ENCODE data around the gene ST3GAL4. TPM values are rescaled to one million over a fixed set of nuclear protein-coding genes. Genes with fewer than 3 reads are reported as not detected.

ST3GAL4 gene
- total RNA-seq, 1 experiment from 2014 or later: 22.3 TPM

DNA sequence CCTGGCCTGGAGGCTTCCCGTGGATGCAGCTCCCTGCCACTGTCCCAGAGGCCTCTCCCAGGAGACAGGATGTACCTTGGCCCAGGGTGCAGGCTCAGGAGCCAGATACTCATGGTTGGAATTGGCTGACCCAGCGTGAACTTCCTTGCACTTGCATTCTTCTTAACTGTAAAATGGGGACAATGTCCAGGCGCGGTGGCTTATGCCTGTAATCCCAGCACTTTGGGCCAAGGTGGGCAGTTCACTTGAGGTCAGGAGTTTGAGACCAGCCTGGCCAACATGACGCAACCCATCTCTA is 20.1 kb upstream of the ST3GAL4 start:
- H3K27me3 ChIP-seq (replicated peaks): no peaks in the 10 kb centered on the region
- H3K36me3 ChIP-seq: no peaks in the 10 kb centered on the region; the same call in 1 of the 2 replicates
- no peak for DNase-seq (ENCODE audit: low read depth in 1 of 2, low spot score in 2 of 2)
- H3K4me3 ChIP-seq: no peak overlapping the region
- H3K9me3 ChIP-seq (replicated peaks): no peaks in the 10 kb centered on the region
- H3K27ac ChIP-seq: no peak overlapping the region
- H3K4me1 ChIP-seq (replicated peaks): peaks cover 23% of the 10 kb centered on the region

- peaks cover 30% of the 10 kb centered on the region for H3K4me1 ChIP-seq (replicated peaks)
- no peak for DNase-seq (ENCODE audit: low read depth in 1 of 2, low spot score in 2 of 2)
- no peak overlapping the region for H3K4me3 ChIP-seq
- H3K27me3 ChIP-seq (replicated peaks): no peaks in the 10 kb centered on the region
- no peak overlapping the region for H3K27ac ChIP-seq
- H3K9me3 ChIP-seq (replicated peaks): no peaks in the 10 kb centered on the region
- H3K36me3 ChIP-seq: peaks cover 1% of the 10 kb centered on the region; the same call in 1 of the 2 replicates
These were observed 19.3 kb upstream of the ST3GAL4 start for GRCh38 chr11:126336138-126336541.

GRCh38 chr11:126336671-126337101 is 18.8 kb upstream of the ST3GAL4 start:
- DNase-seq (ENCODE audit: low read depth in 1 of 2, low spot score in 2 of 2): no peak
- peaks cover 7% of the 10 kb centered on the region; the same call in 1 of the 2 replicates for H3K36me3 ChIP-seq
- H3K4me1 ChIP-seq (replicated peaks): peaks cover 36% of the 10 kb centered on the region
- no peaks in the 10 kb centered on the region for H3K9me3 ChIP-seq (replicated peaks)
- no peak overlapping the region for H3K27ac ChIP-seq
- no peaks in the 10 kb centered on the region for H3K27me3 ChIP-seq (replicated peaks)
- H3K4me3 ChIP-seq: no peak overlapping the region

GRCh38 chr11:126337126-126337473 is 18.4 kb upstream of the ST3GAL4 start:
- Histone ChIP-seq H3K4me1 (replicated peaks) (peaks cover 38% of the 10 kb centered on the region), H3K9me3 (replicated peaks) (no peaks in the 10 kb centered on the region), H3K4me3 (no peak overlapping the region), H3K27me3 (replicated peaks) (no peaks in the 10 kb centered on the region), H3K36me3 (peaks cover 7% of the 10 kb centered on the region; the same call in 1 of the 2 replicates), H3K27ac (no peak overlapping the region)
- no peak for DNase-seq (ENCODE audit: low read depth in 1 of 2, low spot score in 2 of 2)

GRCh38 chr11:126337474-126338241 is 17.8 kb upstream of the ST3GAL4 start:
- H3K27me3 ChIP-seq (replicated peaks): no peaks in the 10 kb centered on the region
- DNase-seq (ENCODE audit: low read depth in 1 of 2, low spot score in 2 of 2): no peak
- no peak overlapping the region for H3K27ac ChIP-seq
- no peaks in the 10 kb centered on the region for H3K9me3 ChIP-seq (replicated peaks)
- peaks cover 39% of the 10 kb centered on the region for H3K4me1 ChIP-seq (replicated peaks)
- H3K4me3 ChIP-seq: no peak overlapping the region
- H3K36me3 ChIP-seq: peaks cover 7% of the 10 kb centered on the region; the same call in 1 of the 2 replicates

- DNase-seq (ENCODE audit: low read depth in 1 of 2, low spot score in 2 of 2): no peak
- no peaks in the 10 kb centered on the region for H3K27me3 ChIP-seq (replicated peaks)
- peaks cover 39% of the 10 kb centered on the region for H3K4me1 ChIP-seq (replicated peaks)
- H3K4me3 ChIP-seq: no peak overlapping the region
- peaks cover 7% of the 10 kb centered on the region; the same call in 1 of the 2 replicates for H3K36me3 ChIP-seq
- H3K27ac ChIP-seq: no peak overlapping the region
- H3K9me3 ChIP-seq (replicated peaks): no peaks in the 10 kb centered on the region
These were observed 17.0 kb upstream of the ST3GAL4 start for GRCh38 chr11:126338346-126339055.

DNA sequence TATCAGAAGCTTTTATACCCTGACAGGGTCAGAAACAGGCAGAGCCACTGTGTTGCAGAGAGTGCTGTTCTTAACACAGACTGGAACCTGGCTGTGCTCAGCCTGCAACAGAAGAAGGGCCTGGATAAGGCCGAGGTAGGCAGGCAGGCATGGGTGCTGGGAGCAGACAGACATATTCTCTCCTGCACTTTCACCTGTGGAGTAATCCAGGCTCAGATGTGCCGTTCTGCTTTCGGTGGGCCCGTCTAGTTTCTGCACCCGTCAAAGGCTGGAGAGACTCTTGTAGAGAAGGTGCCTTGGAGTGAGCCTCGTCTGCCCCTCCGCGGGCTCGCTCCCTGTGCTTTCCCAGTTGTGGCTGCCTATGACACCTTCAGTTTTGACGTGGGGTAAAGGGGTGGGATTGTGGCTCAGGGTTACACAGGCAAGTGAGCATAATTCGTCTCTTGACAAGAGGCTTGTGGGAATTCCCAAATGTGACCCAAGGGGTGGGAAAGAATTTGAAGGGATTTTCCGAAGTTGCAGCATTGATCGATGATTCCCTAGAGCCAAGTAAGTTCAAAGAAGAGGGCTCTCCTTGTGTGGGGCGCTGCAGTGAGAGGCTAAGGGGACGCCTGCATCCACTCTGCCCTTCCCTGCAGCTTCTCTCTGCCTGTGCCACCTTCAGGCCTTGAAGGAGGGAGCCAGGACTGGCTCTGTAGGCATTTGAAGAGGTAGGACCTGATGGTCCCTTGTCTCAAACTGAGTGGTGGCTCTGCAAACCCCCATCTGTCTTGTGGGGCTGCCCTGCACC is 16.2 kb upstream of the ST3GAL4 start:
- no peaks in the 10 kb centered on the region for H3K27me3 ChIP-seq (replicated peaks)
- H3K4me3 ChIP-seq: no peak overlapping the region
- H3K36me3 ChIP-seq: peaks cover 7% of the 10 kb centered on the region; the same call in 1 of the 2 replicates
- H3K27ac ChIP-seq: no peak overlapping the region
- H3K4me1 ChIP-seq (replicated peaks): peaks cover 39% of the 10 kb centered on the region
- DNase-seq (ENCODE audit: low read depth in 1 of 2, low spot score in 2 of 2): no peak
- H3K9me3 ChIP-seq (replicated peaks): no peaks in the 10 kb centered on the region

- DNase-seq (ENCODE audit: low read depth in 1 of 2, low spot score in 2 of 2): no peak
- H3K4me1 ChIP-seq (replicated peaks): peaks cover 32% of the 10 kb centered on the region
- no peak overlapping the region for H3K27ac ChIP-seq
- peaks cover 7% of the 10 kb centered on the region; the same call in 1 of the 2 replicates for H3K36me3 ChIP-seq
- no peaks in the 10 kb centered on the region for H3K27me3 ChIP-seq (replicated peaks)
- no peaks in the 10 kb centered on the region for H3K9me3 ChIP-seq (replicated peaks)
- H3K4me3 ChIP-seq: no peak overlapping the region
These were observed 15.5 kb upstream of the ST3GAL4 start for GRCh38 chr11:126339863-126340434.

DNA sequence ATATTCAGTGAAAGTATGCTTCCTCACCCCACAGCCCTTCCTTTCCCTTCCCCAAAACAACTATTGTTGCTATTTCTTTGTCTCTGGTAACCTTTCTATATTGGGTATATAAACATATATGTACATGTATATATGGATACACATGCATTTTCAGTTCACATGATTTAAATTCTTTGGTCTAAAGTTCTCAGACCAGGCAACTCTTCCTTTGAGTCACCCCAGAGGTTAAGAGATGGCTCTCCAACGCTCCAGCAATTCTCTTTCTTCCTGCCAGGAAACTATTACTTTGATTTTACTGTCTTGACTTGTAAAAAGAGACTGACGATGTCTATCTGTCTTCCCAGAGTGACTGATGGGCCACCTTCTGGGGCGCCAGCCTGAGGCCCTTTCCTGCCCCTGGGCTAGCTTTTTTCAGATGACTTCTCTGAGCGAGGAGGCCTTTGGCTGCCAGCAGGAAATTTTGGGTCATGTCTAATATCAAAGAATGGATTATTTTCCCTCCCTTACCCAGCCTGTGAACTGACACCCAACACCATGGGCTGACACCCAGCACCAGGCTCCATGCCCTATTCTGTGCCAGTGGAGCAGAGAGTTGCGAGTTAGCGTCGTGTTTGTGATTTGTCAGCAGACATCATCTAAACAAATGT is 14.4 kb upstream of the ST3GAL4 start:
- no peaks in the 10 kb centered on the region for H3K27me3 ChIP-seq (replicated peaks)
- peak overlapping the region; percentile 56 for H3K27ac ChIP-seq
- H3K36me3 ChIP-seq: peaks cover 7% of the 10 kb centered on the region; the same call in 1 of the 2 replicates
- no peak for DNase-seq (ENCODE audit: low read depth in 1 of 2, low spot score in 2 of 2)
- peaks cover 34% of the 10 kb centered on the region for H3K4me1 ChIP-seq (replicated peaks)
- H3K4me3 ChIP-seq: no peak overlapping the region
- no peaks in the 10 kb centered on the region for H3K9me3 ChIP-seq (replicated peaks)

DNA sequence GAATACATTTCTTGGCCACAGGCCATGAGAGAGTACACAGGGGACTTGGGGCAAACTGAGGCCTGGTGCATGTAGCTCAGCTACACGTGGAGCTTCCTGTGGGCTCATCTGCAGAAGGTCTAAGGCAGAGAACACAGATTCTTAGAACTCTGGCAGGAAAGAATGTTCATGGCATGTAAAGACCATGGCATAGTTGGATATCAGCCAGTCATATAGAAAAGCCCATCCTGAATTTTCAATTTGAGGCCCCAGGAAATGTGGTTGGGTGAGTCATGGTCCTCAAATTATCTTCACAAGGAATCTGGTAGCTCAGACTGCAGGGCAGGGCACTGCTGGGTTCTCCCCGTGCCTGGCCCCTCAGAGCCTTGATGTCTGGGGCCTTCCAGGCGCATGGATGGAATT is 13.7 kb upstream of the ST3GAL4 start:
- Histone ChIP-seq H3K36me3 (peaks cover 7% of the 10 kb centered on the region; the same call in 1 of the 2 replicates), H3K4me1 (replicated peaks) (peaks cover 40% of the 10 kb centered on the region), H3K9me3 (replicated peaks) (no peaks in the 10 kb centered on the region), H3K4me3 (no peak overlapping the region), H3K27me3 (replicated peaks) (no peaks in the 10 kb centered on the region), H3K27ac (peak overlapping the region; percentile 56)
- DNase-seq (ENCODE audit: low read depth in 1 of 2, low spot score in 2 of 2): peak; percentile 69 to 74

GRCh38 chr11:126343051-126343450 is 12.4 kb upstream of the ST3GAL4 start:
- Histone ChIP-seq H3K4me3 (no peak overlapping the region), H3K4me1 (replicated peaks) (peaks cover 42% of the 10 kb centered on the region), H3K9me3 (replicated peaks) (no peaks in the 10 kb centered on the region), H3K36me3 (peaks cover 7% of the 10 kb centered on the region; the same call in 1 of the 2 replicates), H3K27me3 (replicated peaks) (no peaks in the 10 kb centered on the region), H3K27ac (no peak overlapping the region)
- no peak for DNase-seq (ENCODE audit: low read depth in 1 of 2, low spot score in 2 of 2)

DNA sequence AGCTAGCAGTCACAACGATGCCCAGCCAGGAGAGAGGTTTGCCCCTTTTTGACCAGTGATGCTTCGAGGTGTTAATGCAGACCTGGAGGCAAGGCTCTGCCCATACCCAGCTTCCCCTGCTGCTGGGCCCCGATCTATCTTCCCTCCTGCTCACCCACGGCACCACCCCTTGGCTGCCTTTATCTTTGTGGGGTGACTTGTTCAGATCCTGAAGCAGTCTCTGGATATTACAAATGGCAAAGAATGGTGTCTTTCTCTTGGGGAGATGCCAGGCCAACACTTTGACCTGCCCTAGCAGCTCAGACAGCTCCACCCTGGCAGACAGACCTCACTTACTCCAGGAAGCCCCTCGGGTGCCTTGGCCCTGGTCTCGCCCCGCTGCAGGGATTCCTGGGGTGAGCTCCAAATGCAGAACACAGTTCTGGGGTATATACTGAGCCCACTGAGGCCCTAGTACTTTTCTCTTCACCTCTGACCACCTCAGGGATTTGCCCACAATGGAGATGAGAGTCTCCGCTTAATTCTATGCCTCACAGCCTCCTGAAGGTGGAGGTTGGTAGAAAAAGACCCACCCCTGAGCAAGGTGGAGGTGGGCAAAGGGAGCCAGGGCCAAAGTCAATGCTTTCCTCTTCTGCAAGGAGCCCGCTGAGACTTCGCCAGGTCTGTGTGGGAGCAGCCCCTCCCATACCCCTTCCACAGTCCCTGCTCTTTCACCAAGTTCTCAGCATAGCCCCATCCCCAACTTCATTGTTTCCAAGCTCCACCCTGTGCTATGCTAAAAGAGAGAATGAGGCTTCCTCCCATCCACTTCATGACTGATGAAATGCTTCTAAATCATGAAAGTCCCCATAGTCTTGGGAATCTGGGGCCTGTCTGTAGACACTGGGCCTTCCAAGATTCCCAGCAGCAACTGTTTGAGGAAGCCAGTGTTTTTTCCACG is 11.1 kb upstream of the ST3GAL4 start:
- no peaks in the 10 kb centered on the region for H3K9me3 ChIP-seq (replicated peaks)
- H3K36me3 ChIP-seq: peaks cover 7% of the 10 kb centered on the region; the same call in 1 of the 2 replicates
- H3K4me1 ChIP-seq (replicated peaks): peaks cover 42% of the 10 kb centered on the region
- H3K27ac ChIP-seq: no peak overlapping the region
- no peak for DNase-seq (ENCODE audit: low read depth in 1 of 2, low spot score in 2 of 2)
- H3K27me3 ChIP-seq (replicated peaks): no peaks in the 10 kb centered on the region
- no peak overlapping the region for H3K4me3 ChIP-seq

Measured in SJSA1 (cell line).